Neuronal stem cell (in vitro differentiated cells): ENCODE data around the gene TMEM121B.

Source experiments
- DNase-seq: peaks from one replicate; pipeline ENCODE4 v3.0.0-alpha.2; 2013; ENCODE audit warnings: low spot score
- H2AFZ ChIP-seq: one replicate; pipeline ENCODE4 v1.6.1; 2013; ENCODE audit warnings: mild to moderate bottlenecking, low read length, inconsistent platforms
- H2AK5ac ChIP-seq: 2 replicates; pipeline ENCODE4 v1.6.1; 2013; ENCODE audit warnings: low read depth, mild to moderate bottlenecking, inconsistent platforms, low read length, moderate library complexity, mixed read lengths
- H2BK120ac ChIP-seq: 2 replicates; pipeline ENCODE4 v1.6.1; 2013; ENCODE audit warnings: low read depth, mild to moderate bottlenecking, inconsistent platforms, low read length, moderate library complexity, mixed read lengths
- H2BK12ac ChIP-seq: one replicate; pipeline ENCODE4 v1.6.1; 2013; ENCODE audit warnings: low read length, inconsistent platforms
- H2BK15ac ChIP-seq: 2 replicates; pipeline ENCODE4 v1.6.1; 2013; ENCODE audit warnings: mild to moderate bottlenecking, low read length, inconsistent platforms, mixed read lengths
- H2BK5ac ChIP-seq: one replicate; pipeline ENCODE4 v1.6.1; 2013; ENCODE audit warnings: inconsistent platforms, mild to moderate bottlenecking, low read length, moderate library complexity
- H3K14ac ChIP-seq: one replicate; pipeline ENCODE4 v1.6.1; 2013; ENCODE audit warnings: low read length, inconsistent platforms
- H3K18ac ChIP-seq: 2 replicates; pipeline ENCODE4 v1.6.1; 2013; ENCODE audit warnings: low read length, inconsistent platforms
- H3K23ac ChIP-seq: 2 replicates; pipeline ENCODE4 v1.6.1; 2013; ENCODE audit warnings: low read depth, mild to moderate bottlenecking, mixed read lengths, low read length, inconsistent platforms; ENCODE audit not compliant: poor library complexity
- H3K27ac ChIP-seq: replicated peaks from 3 replicates; pipeline ENCODE4 v1.5.1; 2013; ENCODE audit warnings: low read length, inconsistent platforms
- H3K27me3 ChIP-seq, 3 experiments: 2 replicates each; pipeline ENCODE4 v1.6.1; 2013; ENCODE audit warnings: low read length in 3 of 3, mild to moderate bottlenecking in 2 of 3, inconsistent platforms in 1 of 3, low read depth in 1 of 3, mixed read lengths in 1 of 3, moderate library complexity in 1 of 3; ENCODE audit not compliant: control insufficient read depth in 3 of 3, insufficient read depth in 3 of 3
- H3K36me3 ChIP-seq, 2 donors: replicated peaks in 1 of 2; 2 replicates each; pipeline ENCODE4 v1.6.1; 2013; ENCODE audit warnings: low read length in 2 of 2; ENCODE audit not compliant: control insufficient read depth in 2 of 2, insufficient read depth in 2 of 2
- H3K4ac ChIP-seq: 2 replicates; pipeline ENCODE4 v1.6.1; 2013; ENCODE audit warnings: inconsistent platforms, mild to moderate bottlenecking, low read length, moderate library complexity
- H3K4me1 ChIP-seq, 2 donors: 1 replicate in 1 of 2; 2 replicates in 1 of 2; pipeline ENCODE4 v1.6.1; 2013; ENCODE audit warnings: low read length in 2 of 2, low read depth in 1 of 2; ENCODE audit not compliant: control insufficient read depth in 2 of 2, insufficient read depth in 1 of 2
- H3K4me2 ChIP-seq: one replicate; pipeline ENCODE4 v1.6.1; 2013; ENCODE audit warnings: mild to moderate bottlenecking, low read length, inconsistent platforms; ENCODE audit not compliant: insufficient read depth, poor library complexity, severe bottlenecking
- H3K4me3 ChIP-seq, 2 donors: 2 replicates each; pipeline ENCODE4 v1.5.1; 2013; ENCODE audit warnings: low read length in 2 of 2, mild to moderate bottlenecking in 2 of 2, inconsistent platforms in 1 of 2, moderate library complexity in 1 of 2
- H3K79me1 ChIP-seq: one replicate; pipeline ENCODE4 v1.6.1; 2013; ENCODE audit warnings: low read depth, mild to moderate bottlenecking, inconsistent platforms, low read length, moderate library complexity
- H3K9ac ChIP-seq: one replicate; pipeline ENCODE4 v1.6.1; 2013; ENCODE audit warnings: mild to moderate bottlenecking, low read depth, low read length, inconsistent platforms; ENCODE audit not compliant: poor library complexity
- H3K9me3 ChIP-seq, 2 donors: replicated peaks in 1 of 2; 2 replicates each; pipeline versions ENCODE3 to v1.6.1; 2013; ENCODE audit warnings: low read length in 2 of 2, mild to moderate bottlenecking in 2 of 2, inconsistent platforms in 1 of 2, low read depth in 1 of 2, mixed read lengths in 1 of 2, moderate library complexity in 1 of 2; ENCODE audit not compliant: control insufficient read depth in 2 of 2, insufficient read depth in 1 of 2
- H4K8ac ChIP-seq: one replicate; pipeline ENCODE4 v1.6.1; 2013; ENCODE audit warnings: low read depth, mild to moderate bottlenecking, inconsistent platforms, low read length, moderate library complexity
- H4K91ac ChIP-seq: one replicate; pipeline ENCODE4 v1.6.1; 2013; ENCODE audit warnings: low read length, low read depth, mild to moderate bottlenecking, inconsistent platforms; ENCODE audit not compliant: poor library complexity
- WGBS, 2 donors: extraction: QIAGEN DNeasy Blood & Tissue Kit; methylation state at CpG; one replicate each; pipeline ENCODE4 v1.1.7; 2013; ENCODE audit warnings: missing lambda C conversion rate in 2 of 2, mixed read lengths in 1 of 2; ENCODE audit not compliant: insufficient read length in 2 of 2, insufficient replicate concordance in 1 of 2; ENCODE audit errors: extremely low coverage in 2 of 2; 5-methylcytosine and 5-hydroxymethylcytosine counted together

TMEM121B gene

DNA sequence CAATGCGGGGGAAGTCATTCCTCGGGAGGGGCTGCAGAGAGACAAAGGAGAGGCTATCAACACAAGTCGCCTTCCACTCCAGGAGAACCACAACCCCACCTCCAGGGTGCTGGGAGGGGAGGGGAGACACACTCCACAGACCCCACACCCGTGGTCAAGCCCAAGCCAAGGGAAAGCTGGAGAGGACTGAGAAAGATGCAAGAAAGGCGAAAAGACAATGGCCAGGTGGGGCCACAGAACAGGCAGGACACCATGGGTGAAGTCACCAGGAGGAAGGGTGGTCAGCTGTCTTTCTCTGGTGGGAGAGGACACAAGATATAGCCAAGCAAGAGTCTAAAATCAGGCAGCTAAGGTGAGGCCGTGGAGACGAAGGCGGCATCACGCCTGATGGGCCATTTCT is 21.9 kb upstream of the TMEM121B start:
- Histone ChIP-seq H4K91ac (no peak overlapping the region), H3K36me3 (peaks cover 26 to 85% of the 10 kb centered on the region in 2 donors), H3K18ac (no peak overlapping the region), H3K4me1 (no peaks in the 10 kb centered on the region), H3K23ac (no peak overlapping the region), H2AK5ac (no peak overlapping the region), H3K9ac (no peak overlapping the region), H3K27me3 (no peaks in the 10 kb centered on the region), H2BK5ac (no peak overlapping the region), H3K14ac (no peak overlapping the region), H2BK12ac (no peak overlapping the region), H3K4me2 (no peak overlapping the region), H3K27ac (no peak overlapping the region), H3K79me1 (peaks cover 7% of the 10 kb centered on the region), H3K9me3 (no peaks in the 10 kb centered on the region), H3K4ac (no peak overlapping the region), H2BK15ac (no peak overlapping the region), H4K8ac (no peak overlapping the region), H2BK120ac (no peak overlapping the region), H3K4me3 (peak overlapping the region in 1 of 2 donors; percentile 2), H2AFZ (no peak overlapping the region)
- WGBS, 2 donors, result no CpG with 5 or more reads among the region's 9 CpGs
- no peak for DNase-seq

DNA sequence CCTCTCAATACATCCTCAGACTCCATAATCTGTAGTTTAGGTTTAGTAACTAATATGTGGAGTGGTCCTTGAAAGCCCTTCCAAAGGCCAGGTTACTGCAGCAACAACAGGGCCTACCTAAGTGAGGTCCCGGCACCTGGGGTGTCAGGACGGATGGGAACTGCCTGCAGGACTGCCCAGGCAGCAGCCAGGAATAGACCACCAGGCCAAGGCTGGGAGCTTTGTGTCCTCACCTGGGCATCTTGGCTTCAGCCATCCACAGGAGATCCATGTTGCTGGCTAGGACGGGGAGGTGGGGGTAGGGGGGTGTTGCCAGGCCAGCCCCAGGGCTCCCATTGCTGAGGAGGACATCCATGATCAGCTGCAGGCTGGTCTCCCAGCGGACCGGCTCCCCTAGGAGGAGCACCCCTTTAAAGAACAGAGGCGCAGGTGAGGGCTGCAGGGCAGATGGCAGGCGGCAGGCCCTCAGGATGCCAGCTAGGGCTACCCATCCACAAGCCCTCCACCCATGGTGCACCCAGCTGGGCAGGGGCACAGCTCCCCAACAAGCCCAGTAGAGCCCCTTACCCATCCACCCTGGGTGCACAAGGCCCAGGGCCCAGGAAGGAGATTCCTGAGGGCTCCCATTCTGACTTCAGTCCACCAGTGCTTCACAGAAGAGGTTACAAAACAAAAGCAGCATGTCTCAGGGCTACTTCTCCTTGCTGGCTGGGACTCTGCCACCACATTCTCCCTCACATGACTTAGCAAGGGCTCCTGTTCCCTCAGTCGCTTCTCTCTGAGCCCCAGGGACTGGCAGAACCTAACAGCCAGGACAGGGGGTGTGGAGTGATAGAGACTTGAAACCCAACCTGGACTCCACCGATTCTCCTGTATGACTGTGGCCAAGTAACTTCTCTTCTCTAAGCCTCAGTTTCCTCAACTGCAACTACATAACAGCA is 19.9 kb upstream of the TMEM121B start:
- Histone ChIP-seq H3K4me1 (no peaks in the 10 kb centered on the region), H2AK5ac (no peak overlapping the region), H2BK120ac (no peak overlapping the region), H2BK12ac (no peak overlapping the region), H3K9me3 (no peaks in the 10 kb centered on the region), H2AFZ (no peak overlapping the region), H4K91ac (no peak overlapping the region), H3K4me3 (no peak overlapping the region), H4K8ac (no peak overlapping the region), H3K14ac (no peak overlapping the region), H3K9ac (no peak overlapping the region), H3K4me2 (no peak overlapping the region), H3K23ac (no peak overlapping the region), H3K18ac (no peak overlapping the region), H3K36me3 (peaks cover 33 to 84% of the 10 kb centered on the region in 2 donors), H3K4ac (no peak overlapping the region), H3K79me1 (peaks cover 10% of the 10 kb centered on the region), H2BK5ac (no peak overlapping the region), H3K27me3 (no peaks in the 10 kb centered on the region), H3K27ac (no peak overlapping the region), H2BK15ac (no peak overlapping the region)
- WGBS, 2 donors, result no CpG with 5 or more reads among the region's 9 CpGs
- no peak for DNase-seq

DNA sequence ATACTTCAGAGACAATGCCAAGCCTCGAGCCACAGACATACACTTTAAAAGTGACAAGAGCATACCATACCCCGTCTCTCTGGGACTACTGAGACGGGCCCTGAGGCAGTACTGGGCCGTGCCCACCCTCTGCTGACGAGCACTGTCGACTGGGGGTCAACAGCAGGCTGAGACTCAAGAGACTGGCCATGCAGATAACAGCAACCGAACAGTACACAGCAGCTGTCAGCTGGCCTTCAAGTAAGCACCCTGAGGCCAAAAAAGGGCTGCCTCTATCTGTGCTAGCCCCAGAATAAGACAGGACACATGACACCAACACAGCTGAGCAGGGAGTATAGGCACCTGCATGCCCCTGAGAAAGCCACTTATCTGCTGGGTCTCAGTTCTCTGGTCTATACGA is 18.9 kb upstream of the TMEM121B start:
- DNase-seq, result no peak
- Histone ChIP-seq H3K14ac (no peak overlapping the region), H3K4me1 (peaks cover 0 to 2% of the 10 kb centered on the region in 2 donors), H2BK120ac (no peak overlapping the region), H3K27ac (no peak overlapping the region), H3K23ac (no peak overlapping the region), H3K9ac (no peak overlapping the region), H3K4me2 (no peak overlapping the region), H3K4ac (no peak overlapping the region), H3K79me1 (peaks cover 7% of the 10 kb centered on the region), H2AFZ (no peak overlapping the region), H2AK5ac (no peak overlapping the region), H3K18ac (no peak overlapping the region), H4K91ac (no peak overlapping the region), H3K27me3 (no peaks in the 10 kb centered on the region), H3K4me3 (no peak overlapping the region), H2BK5ac (no peak overlapping the region), H2BK12ac (no peak overlapping the region), H3K36me3 (peaks cover 34 to 79% of the 10 kb centered on the region in 2 donors), H3K9me3 (peaks cover 0 to under 1% of the 10 kb centered on the region in 2 donors), H2BK15ac (no peak overlapping the region), H4K8ac (no peak overlapping the region)
- WGBS, 2 donors, result no CpG with 5 or more reads among the region's 8 CpGs

DNA sequence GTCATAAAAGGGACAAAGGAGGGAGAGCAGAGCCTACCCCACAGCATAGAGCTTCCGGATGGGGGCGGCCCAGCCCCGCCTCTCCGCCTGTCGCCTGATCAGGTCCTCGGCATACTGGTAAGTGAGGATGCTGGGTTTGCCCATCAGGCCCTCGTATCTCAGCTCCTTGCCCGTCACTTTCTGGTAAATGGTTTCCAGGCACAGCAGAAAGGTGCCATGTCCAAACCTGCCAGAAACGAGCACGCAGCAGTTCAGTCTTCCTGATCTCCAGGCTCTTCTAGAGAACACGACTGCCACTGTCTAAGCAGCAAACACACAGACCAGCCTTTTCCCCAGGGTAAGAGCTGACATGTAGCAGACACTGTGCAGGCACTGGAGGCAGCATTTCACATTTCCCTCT is 17.4 kb upstream of the TMEM121B start:
- H2BK12ac ChIP-seq, result no peak overlapping the region

More for the DNA sequence above, 17.4 kb upstream of the TMEM121B start:
- Histone ChIP-seq H2BK15ac (no peak overlapping the region), H4K91ac (no peak overlapping the region), H3K4ac (no peak overlapping the region), H4K8ac (no peak overlapping the region), H3K27ac (no peak overlapping the region), H2AFZ (no peak overlapping the region), H3K9ac (no peak overlapping the region), H3K14ac (no peak overlapping the region), H3K23ac (no peak overlapping the region), H2AK5ac (no peak overlapping the region), H2BK120ac (no peak overlapping the region), H3K18ac (no peak overlapping the region), H3K9me3 (peaks cover 0 to 2% of the 10 kb centered on the region in 2 donors), H3K27me3 (no peaks in the 10 kb centered on the region), H3K4me2 (no peak overlapping the region), H3K36me3 (peaks cover 33 to 71% of the 10 kb centered on the region in 2 donors), H3K4me3 (no peak overlapping the region), H3K4me1 (peaks cover 0 to 2% of the 10 kb centered on the region in 2 donors), H3K79me1 (peaks cover 7% of the 10 kb centered on the region), H2BK5ac (no peak overlapping the region)
- no CpG with 5 or more reads among the region's 11 CpGs for WGBS, 2 donors
- DNase-seq, result no peak
